GM18870 (cell line): Measurements from ENCODE around the gene SINHCAF.
"Not testable (repeated sequence)": the region's sequence is repeated elsewhere in the genome, so short reads cannot be mapped to it uniquely, and the experiment has no call there.

Source experiments
- ATAC-seq: cut with Tn5 transposase; IDR thresholded peaks from one replicate; pipeline ENCODE4 v1.9.1; 2021; ENCODE audit warnings: moderate library complexity; ENCODE audit not compliant: unreplicated experiment

Gene SINHCAF

DNA sequence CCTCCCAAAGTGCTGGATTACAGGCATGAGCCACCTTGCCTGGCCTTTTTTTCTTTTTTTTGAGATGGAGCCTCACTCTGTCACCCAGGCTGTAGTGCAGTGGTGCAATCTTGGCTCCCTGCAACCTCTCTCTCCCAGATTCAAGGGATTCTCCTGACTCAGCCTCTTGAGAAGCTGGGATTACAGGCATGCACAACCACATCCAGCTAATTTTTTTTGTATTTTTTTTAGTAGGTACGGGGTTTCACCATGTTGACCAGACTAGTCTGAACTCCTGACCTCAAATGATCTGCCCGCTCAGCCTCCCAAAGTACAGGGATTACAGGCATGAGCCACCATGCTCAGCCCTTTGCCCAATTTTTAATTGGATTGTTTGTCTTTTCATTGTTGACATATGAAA lies 58.0 kb downstream of the SINHCAF start:
- no peak for ATAC-seq

GRCh38 chr12:31265722-31266121 lies 60.2 kb downstream of the SINHCAF start:
- ATAC-seq: no peak

DNA sequence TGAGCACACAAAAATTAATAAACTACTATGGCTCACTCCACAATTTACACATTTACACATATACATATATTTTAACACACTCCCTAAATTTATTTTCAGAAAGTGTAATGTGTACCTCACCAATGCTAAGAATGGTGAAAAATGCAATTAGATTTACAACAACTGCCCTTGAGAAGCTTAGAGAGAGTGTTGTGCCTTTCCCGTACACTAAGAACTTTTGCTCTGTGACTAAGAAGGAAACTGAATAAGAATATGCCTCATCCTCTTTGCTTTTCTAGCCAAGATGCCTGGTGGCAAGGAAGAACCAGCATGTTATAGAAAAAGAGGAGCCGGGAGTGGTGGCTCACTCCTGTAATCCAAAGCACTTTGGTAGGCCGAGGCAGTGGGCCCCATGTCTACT lies 62.3 kb downstream of the SINHCAF start:
- ATAC-seq: no peak

- ATAC-seq: no peak
Measured at GRCh38 chr12:31261744-31262143, 64.2 kb downstream of the SINHCAF start.

DNA sequence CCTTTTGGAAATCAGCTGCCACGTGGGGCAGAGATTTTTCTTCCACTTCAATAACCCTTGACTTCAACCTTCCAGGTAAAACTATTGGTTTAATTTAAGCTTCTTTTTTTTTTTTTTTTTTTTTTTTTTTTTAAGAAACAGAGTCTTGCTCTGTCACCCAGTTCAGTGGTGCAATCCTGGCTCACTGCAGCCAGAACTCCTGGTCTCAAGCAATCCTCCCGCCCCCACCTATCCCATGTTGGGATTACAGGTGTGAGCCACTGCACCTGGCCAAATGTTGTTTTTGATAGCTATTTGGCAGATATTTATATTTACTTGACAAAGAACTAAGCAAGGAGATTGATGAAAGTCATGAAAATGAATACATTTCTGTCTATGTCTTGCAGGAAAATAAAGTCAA lies 65.1 kb downstream of the SINHCAF start:
- ATAC-seq: no peak

GRCh38 chr12:31259136-31259886 lies 66.6 kb downstream of the SINHCAF start:
- no peak for ATAC-seq

GRCh38 chr12:31257784-31258183 lies 68.2 kb downstream of the SINHCAF start:
- ATAC-seq: no peak

- ATAC-seq: not testable (repeated sequence)
Measured at GRCh38 chr12:31251707-31252611, 74.0 kb downstream of the SINHCAF start.

GRCh38 chr12:31250179-31250578 lies 75.8 kb downstream of the SINHCAF start:
- ATAC-seq: no peak

DNA sequence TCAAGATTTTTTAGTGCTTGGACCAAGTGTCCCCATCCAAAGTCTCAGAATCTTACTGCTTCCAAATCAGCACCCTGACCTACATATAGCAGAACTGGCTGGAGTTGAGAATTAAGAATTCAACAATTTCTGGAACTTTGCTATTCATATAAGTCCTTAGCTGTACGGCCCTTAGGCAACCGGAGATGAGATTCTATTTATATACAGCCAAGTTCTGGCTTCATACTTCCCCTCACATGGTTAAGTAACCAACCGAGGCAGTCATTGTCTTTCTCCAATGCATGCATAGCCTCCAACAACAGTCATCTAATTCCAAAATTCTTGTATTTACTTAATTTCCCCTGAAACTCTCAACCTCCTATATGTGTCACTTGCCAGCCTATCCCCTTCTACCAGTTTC lies 76.6 kb downstream of the SINHCAF start:
- no peak for ATAC-seq

GRCh38 chr12:31248815-31249214 lies 77.1 kb downstream of the SINHCAF start:
- no peak for ATAC-seq

GRCh38 chr12:31248337-31248736 lies 77.6 kb downstream of the SINHCAF start:
- ATAC-seq: no peak

GRCh38 chr12:31246470-31246850 lies 79.5 kb downstream of the SINHCAF start:
- ATAC-seq: no peak

DNA sequence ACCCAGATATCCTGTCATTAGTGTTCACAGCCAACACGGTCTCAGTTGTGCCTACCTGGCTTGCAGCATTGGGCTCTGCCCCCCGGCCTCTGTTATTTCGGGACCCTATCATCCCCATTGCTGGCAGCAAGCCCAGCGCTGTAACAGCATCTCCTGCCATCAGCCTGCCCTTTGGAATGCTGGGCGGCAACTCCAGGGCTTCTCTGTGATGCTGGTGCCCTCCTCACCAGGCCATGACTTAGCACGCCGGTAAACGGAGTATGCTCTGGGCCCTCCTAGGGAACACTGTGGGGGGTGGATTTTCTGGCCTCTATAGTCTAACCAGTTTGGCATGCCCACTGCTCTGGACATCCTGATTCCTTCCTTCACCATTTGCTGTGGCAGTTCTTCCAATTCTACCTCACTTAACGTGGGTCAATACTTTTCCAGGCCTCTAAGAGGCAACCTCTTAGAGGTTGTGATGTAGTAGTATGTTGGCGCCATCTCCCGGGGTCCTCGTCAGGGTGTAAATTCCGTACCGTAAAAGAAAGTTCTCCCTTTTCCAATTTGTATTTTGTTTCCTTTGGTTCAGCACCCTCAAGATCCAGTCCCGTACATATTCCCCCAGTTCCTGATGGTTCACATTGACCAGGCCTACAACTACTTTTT lies 80.0 kb downstream of the SINHCAF start:
- ATAC-seq: no peak

GRCh38 chr12:31242418-31242817 lies 83.5 kb downstream of the SINHCAF start:
- not testable (repeated sequence) for ATAC-seq

DNA sequence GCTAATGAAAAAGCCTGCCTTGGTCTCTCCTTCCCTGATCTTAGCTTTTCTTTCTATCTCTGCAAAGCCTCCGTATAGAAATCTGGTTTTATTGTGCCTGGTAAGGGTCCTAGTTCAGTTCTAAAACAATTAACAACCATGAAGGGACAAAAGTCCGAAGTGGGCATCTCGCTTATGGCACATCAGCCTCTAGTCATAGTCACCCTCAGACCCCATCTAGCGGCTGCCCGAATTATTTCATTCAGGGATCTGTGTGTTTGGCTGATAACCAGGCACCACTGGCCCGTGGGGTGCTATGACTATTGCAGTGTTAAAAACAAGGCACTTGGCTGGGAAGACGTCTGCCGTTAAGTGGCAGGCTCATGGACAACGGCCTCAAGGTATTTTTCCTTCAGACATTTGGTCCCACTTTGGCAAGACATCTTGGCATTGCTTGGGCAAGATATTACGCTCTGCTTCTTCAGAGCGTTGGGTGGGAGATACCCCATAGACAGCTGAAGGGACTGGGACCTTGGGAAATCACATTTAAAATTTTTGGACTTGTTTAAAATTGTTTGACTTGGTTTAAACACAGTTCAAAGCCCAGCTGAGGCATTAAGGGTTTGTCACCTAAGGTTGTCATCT lies 87.1 kb downstream of the SINHCAF start:
- peak; percentile 79 for ATAC-seq

DNA sequence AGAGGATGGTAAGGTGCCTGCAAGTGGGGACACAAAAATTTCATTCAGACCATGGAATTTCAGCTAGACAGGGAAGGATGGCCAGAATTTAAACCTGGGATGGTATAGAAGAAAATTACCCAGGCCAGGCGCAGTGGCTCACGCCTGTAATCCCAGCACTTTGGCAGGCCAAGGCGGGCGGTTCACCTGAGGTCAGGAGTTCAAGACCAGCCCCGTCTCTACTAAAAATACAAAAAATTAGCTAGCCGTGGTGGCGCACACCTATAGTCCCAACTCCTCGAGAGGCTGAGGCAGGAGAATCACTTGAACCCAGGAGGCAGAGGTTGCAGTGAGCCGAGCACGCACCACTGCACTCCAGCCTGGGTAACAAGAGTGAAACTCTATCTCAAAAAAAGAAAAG lies 87.6 kb downstream of the SINHCAF start:
- ATAC-seq: peak; percentile 15

DNA sequence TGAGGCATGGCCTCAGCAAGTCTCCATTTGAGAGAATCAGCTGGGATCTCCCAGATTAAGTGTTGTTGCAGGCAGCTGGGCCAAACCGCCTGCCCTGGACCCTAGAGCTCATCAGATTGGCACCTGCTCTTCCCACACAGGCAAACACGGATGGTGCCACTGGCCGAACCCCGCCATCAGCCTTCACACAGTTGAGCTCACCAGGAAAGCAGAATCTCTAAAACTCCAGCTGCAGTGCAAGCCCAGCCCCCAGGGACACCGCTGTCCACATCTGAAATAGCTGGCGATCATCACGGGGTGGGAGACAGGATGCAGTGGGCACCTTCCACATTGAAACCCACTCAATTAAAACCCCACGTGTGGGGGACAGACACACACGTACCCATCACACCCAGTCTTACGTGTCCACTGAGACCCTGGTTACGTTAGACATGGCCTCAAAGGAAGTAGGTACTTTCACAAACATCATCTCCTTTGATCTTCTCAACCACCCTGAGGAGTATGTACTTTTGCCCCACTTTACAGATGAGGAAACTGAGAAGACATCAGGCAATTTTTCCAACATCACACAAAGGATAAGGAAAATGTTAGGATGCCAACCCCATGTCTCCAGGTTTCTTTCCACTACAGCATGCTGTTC lies 88.8 kb downstream of the SINHCAF start:
- no peak for ATAC-seq

DNA sequence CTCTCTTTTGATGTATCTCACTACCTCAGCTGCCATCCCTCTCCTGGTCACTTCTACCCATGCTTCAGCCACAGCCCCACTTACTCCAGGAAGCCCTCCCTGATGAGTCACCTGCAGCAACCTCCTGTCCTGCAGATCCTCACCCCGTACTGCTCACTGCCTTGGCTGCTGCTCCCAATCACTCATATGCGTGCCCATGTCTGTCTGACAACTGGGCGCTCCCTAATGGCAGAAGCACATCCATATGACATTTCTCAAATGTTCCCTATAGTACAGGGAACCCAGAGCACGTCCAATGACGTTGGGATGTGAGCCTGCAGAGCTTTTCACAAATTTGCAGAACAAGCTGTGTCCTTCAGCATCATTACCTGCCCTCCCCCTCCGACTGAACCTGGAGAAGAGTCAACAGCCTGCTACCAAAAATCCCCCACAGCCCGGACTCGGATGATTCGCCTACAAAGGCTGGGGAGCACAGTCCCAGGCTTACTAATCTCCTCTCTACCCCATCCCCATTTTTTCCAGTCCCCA lies 90.0 kb downstream of the SINHCAF start:
- no peak for ATAC-seq
